Liver (tissue), 9 donors: ENCODE results near the gene NET1. TPM values are rescaled to one million over a fixed set of nuclear protein-coding genes. Genes with fewer than 3 reads are reported as not detected.

Experiments used
- DNase-seq: peaks from one replicate; pipeline ENCODE4 v3.0.0-alpha.2; 2017; ENCODE audit warnings: low spot score
- H3K27ac ChIP-seq, 2 donors: one replicate each; pipeline ENCODE4 v1.7.0; 2013; ENCODE audit warnings: inconsistent platforms in 2 of 2, low read length in 2 of 2, control low read depth in 1 of 2, low read depth in 1 of 2, mild to moderate bottlenecking in 1 of 2
- H3K27me3 ChIP-seq, 4 donors: one replicate each; pipeline versions ENCODE4 v1.6.1 to v1.7.0; 2013; ENCODE audit warnings: low read length in 3 of 4, inconsistent platforms in 1 of 4, mild to moderate bottlenecking in 1 of 4, moderate library complexity in 1 of 4; ENCODE audit not compliant: control insufficient read depth in 4 of 4, insufficient read depth in 4 of 4
- H3K36me3 ChIP-seq, 4 donors: one replicate each; pipeline versions ENCODE4 v1.6.1 to v1.7.0; 2013; ENCODE audit warnings: low read length in 3 of 4, mild to moderate bottlenecking in 3 of 4, low read depth in 1 of 4, moderate library complexity in 1 of 4; ENCODE audit not compliant: control insufficient read depth in 4 of 4, insufficient read depth in 3 of 4
- H3K4me1 ChIP-seq, 4 donors: one replicate each; pipeline versions ENCODE4 v1.6.1 to v1.7.0; 2013; ENCODE audit warnings: low read length in 3 of 4, mild to moderate bottlenecking in 3 of 4, moderate library complexity in 1 of 4; ENCODE audit not compliant: control insufficient read depth in 4 of 4, insufficient read depth in 4 of 4
- H3K4me3 ChIP-seq, 3 donors: one replicate each; pipeline versions ENCODE4 v1.6.1 to v1.7.0; 2013; ENCODE audit warnings: low read length in 3 of 3, control low read depth in 1 of 3, low read depth in 1 of 3, mild to moderate bottlenecking in 1 of 3
- H3K9ac ChIP-seq, 2 donors: one replicate each; pipeline ENCODE4 v1.7.0; 2013; ENCODE audit warnings: low read length in 2 of 2, mild to moderate bottlenecking in 2 of 2, moderate library complexity in 2 of 2, control low read depth in 1 of 2, low read depth in 1 of 2
- H3K9me3 ChIP-seq, 4 donors: one replicate each; pipeline versions ENCODE4 v1.6.1 to v1.7.0; 2013; ENCODE audit warnings: low read length in 3 of 4; ENCODE audit not compliant: control insufficient read depth in 4 of 4
- ATF3 ChIP-seq: IDR thresholded peaks from 2 replicates; pipeline ENCODE4 v1.6.1; 2016; ENCODE audit warnings: antibody characterized with exemption
- CTCF ChIP-seq: fragments of 150-350 bp; IDR thresholded peaks from 2 replicates; pipeline ENCODE4 v1.5.1; 2017; ENCODE audit warnings: improper control_type of control experiment, low read depth, low read length; ENCODE audit not compliant: missing input control
- EGR1 ChIP-seq, 2 donors: IDR thresholded peaks; 2 replicates each; pipeline ENCODE4 v1.6.1; 2016 to 2018; ENCODE audit warnings: antibody characterized with exemption in 2 of 2, low read depth in 2 of 2
- FOXA1 ChIP-seq: IDR thresholded peaks from 2 replicates; pipeline ENCODE4 v1.6.1; 2016; ENCODE audit warnings: antibody characterized with exemption
- FOXA2 ChIP-seq: IDR thresholded peaks from 2 replicates; pipeline ENCODE4 v1.6.1; 2016; ENCODE audit warnings: antibody characterized with exemption
- GABPA ChIP-seq, 2 donors: IDR thresholded peaks in 1 of 2; conservative IDR thresholded peaks in 1 of 2; 2 replicates each; pipeline ENCODE4 v1.6.1; 2016; ENCODE audit warnings: antibody characterized with exemption in 2 of 2, mild to moderate bottlenecking in 1 of 2, moderate library complexity in 1 of 2
- HNF4A ChIP-seq, 2 donors: conservative IDR thresholded peaks; 2 replicates each; pipeline ENCODE4 v1.6.1; 2016; ENCODE audit warnings: antibody characterized with exemption in 2 of 2, mild to moderate bottlenecking in 2 of 2
- HNF4G ChIP-seq: IDR thresholded peaks from 2 replicates; pipeline ENCODE4 v1.6.1; 2016; ENCODE audit warnings: antibody characterized with exemption
- JUND ChIP-seq, 2 donors: IDR thresholded peaks; 2 replicates each; pipeline ENCODE4 v1.6.1; 2016; ENCODE audit warnings: antibody characterized with exemption in 2 of 2
- MAX ChIP-seq: IDR thresholded peaks from 2 replicates; pipeline ENCODE4 v1.6.1; 2016; ENCODE audit warnings: antibody characterized with exemption
- NR2F2 ChIP-seq: IDR thresholded peaks from 2 replicates; pipeline ENCODE4 v1.6.1; 2016; ENCODE audit warnings: antibody characterized with exemption
- RAD21 ChIP-seq, 2 donors: IDR thresholded peaks; 2 replicates each; pipeline ENCODE4 v1.6.1; 2016; ENCODE audit warnings: antibody characterized with exemption in 2 of 2, mild to moderate bottlenecking in 2 of 2
- REST ChIP-seq: IDR thresholded peaks from 2 replicates; pipeline ENCODE4 v1.6.1; 2016; ENCODE audit warnings: antibody characterized with exemption, mild to moderate bottlenecking
- RXRA ChIP-seq, 2 donors: IDR thresholded peaks; 2 replicates each; pipeline ENCODE4 v1.6.1; 2017 to 2018; ENCODE audit warnings: antibody characterized with exemption in 2 of 2, mild to moderate bottlenecking in 1 of 2
- SP1 ChIP-seq: IDR thresholded peaks from 2 replicates; pipeline ENCODE4 v1.6.1; 2018; ENCODE audit warnings: antibody characterized with exemption, mild to moderate bottlenecking
- TAF1 ChIP-seq: conservative IDR thresholded peaks from 2 replicates; pipeline ENCODE4 v1.6.1; 2016; ENCODE audit warnings: antibody characterized with exemption, mild to moderate bottlenecking
- YY1 ChIP-seq: IDR thresholded peaks from 2 replicates; pipeline ENCODE4 v1.6.1; 2016; ENCODE audit warnings: antibody characterized with exemption, mild to moderate bottlenecking
- ZBTB33 ChIP-seq: IDR thresholded peaks from 2 replicates; pipeline ENCODE4 v1.6.1; 2016; ENCODE audit warnings: antibody characterized with exemption
- WGBS: extraction: QIAGEN DNeasy Blood & Tissue Kit; methylation state at CpG from one replicate; pipeline ENCODE4 v1.1.7; 2013; 5-methylcytosine and 5-hydroxymethylcytosine counted together
- polyA plus RNA-seq, 2 donors: library from polyadenylated mRNA; stranded (reverse) in 1 of 2; unstranded in 1 of 2; fragments of 200-250 nt in 1 of 2; fragments of >200 nt in 1 of 2; fragmentation: Nextera tagmentation in 1 of 2; extraction: Ambion mirVana in 1 of 2; gene quantifications; one replicate each; pipeline versions ENCODE4 v1.2.1 to v1.2.3, GENCODE V29; 2013 to 2015
- total RNA-seq, 2 donors: library from RNA; depleted of rRNA; stranded (reverse); fragments of >200 nt; gene quantifications; one replicate each; pipeline ENCODE4 v1.2.3, GENCODE V29; 2014
- donor health status: healthy.
- donor health status: healthy.
- donor health status: healthy.
- donor health status: healthy.
- donor health status: healthy.

NET1 gene
- total and polyA plus RNA-seq, 4 donors: 16.2 to 38.6 (median 25.6) TPM

- TF ChIP-seq ATF3 (no peak), SP1 (no peak), REST (no peak), TAF1 (no peak), RAD21 (IDR thresholded peaks at IDR 0.05) (no peak), RXRA (IDR thresholded peaks at IDR 0.05) (no peak), FOXA2 (no peak), JUND (IDR thresholded peaks at IDR 0.05) (no peak), YY1 (no peak), CTCF (no peak), HNF4A (conservative IDR thresholded peaks at IDR 0.05) (no peak), FOXA1 (no peak), ZBTB33 (no peak), MAX (no peak), NR2F2 (no peak), GABPA (IDR thresholded peaks at IDR 0.05 in 1 of 2, conservative IDR thresholded peaks at IDR 0.05 in 1 of 2) (no peak), HNF4G (no peak), EGR1 (IDR thresholded peaks at IDR 0.05; ENCODE audit: low read depth in 2 of 2) (no peak)
- no peak overlapping the region for H3K27ac ChIP-seq
- no peaks in the 10 kb centered on the region for H3K36me3 ChIP-seq
- H3K4me1 ChIP-seq: peaks cover 0 to 10% (median 8%) of the 10 kb centered on the region in 4 donors
- WGBS: 97% methylated on average over 4 of the region's 4 CpGs
- H3K9me3 ChIP-seq: peaks cover 0 to 3% (median 0%) of the 10 kb centered on the region in 4 donors
- H3K4me3 ChIP-seq: no peak overlapping the region
- DNase-seq: no peak
- H3K27me3 ChIP-seq: no peaks in the 10 kb centered on the region
- H3K9ac ChIP-seq: no peak overlapping the region
These were observed 77.7 kb downstream of the NET1 start for GRCh38 chr10:5490032-5490431.
